GM12878 (cell line): Measurements from ENCODE around the gene ETV3L. TPM values are rescaled to one million over a fixed set of nuclear protein-coding genes. Genes with fewer than 3 reads are reported as not detected.

ENCODE experiments used
- ATAC-seq: fragments of 200-7000 bp; cut with Tn5 transposase; 3 replicates; pipeline ENCODE4 v1.9.1; 2020; ENCODE audit warnings: mild to moderate bottlenecking, moderate library complexity
- BruUV-seq: library from RNA; stranded (reverse); fragments of 400-500 nt; replicated peaks from 2 replicates; lab custom pipeline; 2021; lab: Mats Ljungman, UMichigan
- CTCF ChIA-PET: fragments of 300-600 bp; sonication (Branson Sonifier 250); formaldehyde crosslinking; extraction: SDS; loops from one replicate; lab custom pipeline; 2021; ENCODE audit warnings: inconsistent platforms; lab: Yijun Ruan, JAX
- POLR2A ChIA-PET: fragments of 350-600 bp; formaldehyde crosslinking; extraction: SDS; loops from one replicate; lab custom pipeline; 2021; ENCODE audit warnings: inconsistent platforms; lab: Charles Lee
- RAD21 ChIA-PET: fragments of 300-600 bp; sonication (Branson Sonifier 250); formaldehyde crosslinking; loops from one replicate; lab custom pipeline; 2023; ENCODE audit warnings: antibody characterized with exemption; ENCODE audit not compliant: unreplicated experiment; lab: Charles Lee
- SMC1A ChIA-PET: fragments of 300-600 bp; sonication (Branson Sonifier 250); formaldehyde crosslinking; loops from one replicate; lab custom pipeline; 2023; ENCODE audit not compliant: unreplicated experiment, uncharacterized antibody; lab: Charles Lee
- DNase-seq: peaks from one replicate; pipeline ENCODE4 v3.0.0-alpha.2; 2011; ENCODE audit warnings: low read depth, low spot score
- FAIRE-seq: peaks from 3 replicates; lab custom pipeline; 2011; peaks lifted over from hg19 to GRCh38; lab: Jason Lieb, UNC
- H2AFZ ChIP-seq: 2 replicates; pipeline ENCODE4 v1.6.0; 2011; ENCODE audit warnings: low read depth, low read length, control low read depth; ENCODE audit not compliant: control insufficient read depth
- H3K27ac ChIP-seq: 2 replicates; pipeline ENCODE4 v1.5.1; 2011; ENCODE audit warnings: control low read depth; ENCODE audit not compliant: control insufficient read depth, insufficient read depth
- H3K27me3 ChIP-seq, 2 experiments: replicated peaks in 1 of 2; 2 replicates each; pipeline versions ENCODE4 v1.6.0 to v1.6.1; 2011; ENCODE audit warnings: low read length in 1 of 2; ENCODE audit not compliant: control insufficient read depth in 2 of 2, insufficient read depth in 2 of 2
- H3K36me3 ChIP-seq, 2 experiments: 2 replicates each; pipeline ENCODE4 v1.5.1; 2011; ENCODE audit warnings: low read length in 1 of 2; ENCODE audit not compliant: control insufficient read depth in 2 of 2, insufficient read depth in 2 of 2
- H3K4me1 ChIP-seq: 2 replicates; pipeline ENCODE4 v1.6.1; 2011; ENCODE audit warnings: mild to moderate bottlenecking, low read length, moderate library complexity, mixed read lengths; ENCODE audit not compliant: control insufficient read depth, insufficient read depth
- H3K4me2 ChIP-seq: 2 replicates; pipeline ENCODE4 v1.6.0; 2011; ENCODE audit warnings: control low read depth; ENCODE audit not compliant: control insufficient read depth, insufficient read depth
- H3K4me3 ChIP-seq: fragments of 200-600 bp; sonication (generic); 2 replicates; pipeline ENCODE4 v1.5.1; 2016
- H3K79me2 ChIP-seq: 2 replicates; pipeline ENCODE4 v1.6.0; 2011; ENCODE audit warnings: low read length; ENCODE audit not compliant: control insufficient read depth, insufficient read depth
- H3K9ac ChIP-seq: 2 replicates; pipeline ENCODE4 v1.8.0; 2011; ENCODE audit warnings: low read length, control low read depth, mixed read lengths; ENCODE audit not compliant: control insufficient read depth, insufficient read depth
- H3K9me3 ChIP-seq: replicated peaks from 3 replicates; pipeline ENCODE4 v1.5.1; 2011; ENCODE audit warnings: mild to moderate bottlenecking, low read length; ENCODE audit not compliant: control insufficient read depth, insufficient read depth
- H4K20me1 ChIP-seq: 2 replicates; pipeline ENCODE4 v1.6.0; 2011; ENCODE audit not compliant: control insufficient read depth, insufficient read depth
- BCLAF1 ChIP-seq: fragments of 450-650 bp; IDR thresholded peaks from 2 replicates; pipeline ENCODE4 v1.6.1; 2017; ENCODE audit warnings: antibody characterized with exemption, mild to moderate bottlenecking, moderate library complexity
- NFXL1 ChIP-seq: fragments of 450-650 bp; IDR thresholded peaks from 2 replicates; pipeline ENCODE4 v1.6.1; 2017; ENCODE audit warnings: antibody characterized with exemption, mild to moderate bottlenecking, borderline replicate concordance
- NFYA ChIP-seq: IDR thresholded peaks from 2 replicates; pipeline ENCODE4 v1.6.1; 2011; ENCODE audit warnings: low read depth, mild to moderate bottlenecking, low read length, improper control_type of control experiment, borderline replicate concordance
- PBX3 ChIP-seq: IDR thresholded peaks from 2 replicates; pipeline ENCODE4 v1.6.1; 2011; ENCODE audit warnings: mild to moderate bottlenecking, low read depth, low read length, moderate library complexity; ENCODE audit not compliant: insufficient replicate concordance
- WGBS: methylation state at CpG from one replicate; pipeline ENCODE4 v1.1.6; 2016; ENCODE audit warnings: low lambda C conversion rate; ENCODE audit not compliant: insufficient replicate concordance, insufficient coverage; ENCODE audit errors: missing lambda C conversion rate; 5-methylcytosine and 5-hydroxymethylcytosine counted together
- in situ Hi-C: fragments of 300-500 bp; cut with MboI; formaldehyde crosslinking; loops from 9 replicates; pipeline ENCODE4 v1.14.3; 2018; ENCODE audit warnings: mixed read lengths
- intact Hi-C: fragments of 100-400 bp; cut with micrococcal nuclease; formaldehyde crosslinking; loops from one replicate; pipeline ENCODE4 v1.14.2; 2022; ENCODE audit not compliant: unreplicated experiment
- polyA plus RNA-seq, 11 experiments: library from polyadenylated mRNA; depleted of rRNA in 4 of 11; unstranded in 6 of 11; stranded (reverse) in 5 of 11; fragments of >200 nt; fragmentation: Nextera tagmentation in 4 of 11; fragmentation: Illumina TruSeq in 1 of 11; extraction: Ambion mirVana in 4 of 11; extraction: Trizol in 1 of 11; gene quantifications; 1 replicate in 1 of 11; 2 replicates in 10 of 11; pipeline versions ENCODE4 v1.2.1 to v1.2.3, GENCODE V29; 2011 to 2016; ENCODE audit warnings: inconsistent platforms in 2 of 11, missing spikeins in 2 of 11, low read depth in 1 of 11
- total RNA-seq, 4 experiments: library from RNA; depleted of rRNA in 3 of 4; stranded (reverse); fragments of >200 nt in 3 of 4; fragmentation: Illumina TruSeq in 1 of 4; extraction: Trizol in 1 of 4; gene quantifications; 2 replicates each; pipeline versions ENCODE4 v1.2.1 to v1.2.3, GENCODE V29; 2013 to 2021
- TF ChIP-seq, protein P1 (sequence below): IDR thresholded peaks from 2 replicates; pipeline ENCODE4 v1.6.1; 2011; ENCODE audit warnings: borderline replicate concordance, low read depth, mild to moderate bottlenecking, moderate library complexity, low read length; ENCODE audit not compliant: insufficient read depth, poor library complexity, severe bottlenecking
- TF ChIP-seq, protein P2 (sequence below): IDR thresholded peaks from 2 replicates; pipeline ENCODE4 v1.6.1; 2011; ENCODE audit warnings: low read depth, low read length, improper control_type of control experiment, borderline replicate concordance

The ETV3L gene
- total and polyA plus RNA-seq, 10 of the 15 experiments (the other 5 are each of a cell fraction or from before 2014, with no cell fraction given), result 0.03 to 1.3 (median 0.44) TPM

- FAIRE-seq (no peak), DNase-seq (no peak), ATAC-seq (no peak)
- CTCF ChIA-PET, result interaction anchor here (1.1 to 5.3 kb wide), 4 partner anchors 9 to 407 kb away, joined by 3 to 74 read pairs (median 32); no protein-coding TSS in a partner anchor
- H4K20me1 ChIP-seq, result no peaks in the 10 kb centered on the region; the same call in 1 of the 2 replicates
- no peaks in the 10 kb centered on the region for H3K9me3 ChIP-seq
- no TSS peak for BruUV-seq
- RAD21 ChIA-PET, result interaction anchor here (0.9 to 4.6 kb wide), 4 partner anchors 22 to 43 kb away, joined by 3 to 34 read pairs (median 4); no protein-coding TSS in a partner anchor
- no peaks in the 10 kb centered on the region for H3K27me3 ChIP-seq
- WGBS, result 71% methylated on average over 2 of the region's 2 CpGs
- in situ Hi-C loops (no loop called here), intact Hi-C loops (no loop called here)
- H3K27ac ChIP-seq, result no peak overlapping the region
- 0 out of 2 replicates have a peak, but pooled peaks cover 4% of the 10 kb centered on the region for H3K4me1 ChIP-seq
- H3K9ac ChIP-seq, result no peak overlapping the region
- H3K36me3 ChIP-seq, result peaks cover 4 to 11% of the 10 kb centered on the region in 2 experiments
- H3K4me3 ChIP-seq, result no peak overlapping the region
- no peak overlapping the region for H2AFZ ChIP-seq
- SMC1A ChIA-PET, result interaction anchor here (1.4 to 8.3 kb wide), 5 partner anchors 22 to 46 kb away, joined by 3 to 65 read pairs (median 17); no protein-coding TSS in a partner anchor
- TF ChIP-seq, protein P1, sequence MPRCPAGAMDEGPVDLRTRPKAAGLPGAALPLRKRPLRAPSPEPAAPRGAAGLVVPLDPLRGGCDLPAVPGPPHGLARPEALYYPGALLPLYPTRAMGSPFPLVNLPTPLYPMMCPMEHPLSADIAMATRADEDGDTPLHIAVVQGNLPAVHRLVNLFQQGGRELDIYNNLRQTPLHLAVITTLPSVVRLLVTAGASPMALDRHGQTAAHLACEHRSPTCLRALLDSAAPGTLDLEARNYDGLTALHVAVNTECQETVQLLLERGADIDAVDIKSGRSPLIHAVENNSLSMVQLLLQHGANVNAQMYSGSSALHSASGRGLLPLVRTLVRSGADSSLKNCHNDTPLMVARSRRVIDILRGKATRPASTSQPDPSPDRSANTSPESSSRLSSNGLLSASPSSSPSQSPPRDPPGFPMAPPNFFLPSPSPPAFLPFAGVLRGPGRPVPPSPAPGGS, result no peak
- no peak for TF ChIP-seq BCLAF1
- TF ChIP-seq NFYA, result no peak
- TF ChIP-seq, protein P2, sequence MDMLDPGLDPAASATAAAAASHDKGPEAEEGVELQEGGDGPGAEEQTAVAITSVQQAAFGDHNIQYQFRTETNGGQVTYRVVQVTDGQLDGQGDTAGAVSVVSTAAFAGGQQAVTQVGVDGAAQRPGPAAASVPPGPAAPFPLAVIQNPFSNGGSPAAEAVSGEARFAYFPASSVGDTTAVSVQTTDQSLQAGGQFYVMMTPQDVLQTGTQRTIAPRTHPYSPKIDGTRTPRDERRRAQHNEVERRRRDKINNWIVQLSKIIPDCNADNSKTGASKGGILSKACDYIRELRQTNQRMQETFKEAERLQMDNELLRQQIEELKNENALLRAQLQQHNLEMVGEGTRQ, result no peak
- TF ChIP-seq NFXL1, result no peak
- no peak for TF ChIP-seq PBX3
- H3K79me2 ChIP-seq, result peaks cover 29% of the 10 kb centered on the region
- H3K4me2 ChIP-seq, result no peak overlapping the region
- POLR2A ChIA-PET, result no interaction called here
Observed at GRCh38 chr1:157133426-157133825, 33.8 kb upstream of the ETV3L start.
